HG03175 (cell line): Measurements from ENCODE around the gene CCDC40.
"Not testable (repeated sequence)": the region's sequence is repeated elsewhere in the genome, so short reads cannot be mapped to it uniquely, and the experiment has no call there.

Experiments used
- ATAC-seq: cut with Tn5 transposase; IDR thresholded peaks from one replicate; pipeline ENCODE4 v1.9.1; 2021; ENCODE audit warnings: mild to moderate bottlenecking, moderate library complexity; ENCODE audit not compliant: unreplicated experiment

Gene CCDC40

GRCh38 chr17:80043963-80044362, 7.5 kb downstream of the CCDC40 start:
- no peak for ATAC-seq

DNA sequence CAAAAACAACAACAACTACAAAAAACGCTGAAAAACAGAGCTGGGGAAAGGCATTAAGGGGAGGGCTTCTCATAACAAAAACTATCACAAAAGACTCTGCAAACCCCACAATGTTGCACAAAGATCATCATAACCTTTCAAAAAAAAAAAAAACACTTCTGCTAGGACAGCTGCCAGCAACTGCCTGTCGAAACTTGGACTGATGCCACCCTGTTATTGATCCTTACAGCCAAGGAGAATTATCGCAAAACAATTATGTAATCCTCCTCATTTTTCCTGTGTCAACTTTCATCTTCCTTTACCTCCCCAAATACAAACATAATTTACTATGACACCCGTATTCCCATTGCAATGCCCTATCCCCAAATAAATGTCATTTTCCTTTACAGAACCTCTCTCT, 9.3 kb downstream of the CCDC40 start:
- no peak for ATAC-seq

- not testable (repeated sequence) for ATAC-seq
These were observed 10.3 kb downstream of the CCDC40 start for GRCh38 chr17:80046709-80047108.

DNA sequence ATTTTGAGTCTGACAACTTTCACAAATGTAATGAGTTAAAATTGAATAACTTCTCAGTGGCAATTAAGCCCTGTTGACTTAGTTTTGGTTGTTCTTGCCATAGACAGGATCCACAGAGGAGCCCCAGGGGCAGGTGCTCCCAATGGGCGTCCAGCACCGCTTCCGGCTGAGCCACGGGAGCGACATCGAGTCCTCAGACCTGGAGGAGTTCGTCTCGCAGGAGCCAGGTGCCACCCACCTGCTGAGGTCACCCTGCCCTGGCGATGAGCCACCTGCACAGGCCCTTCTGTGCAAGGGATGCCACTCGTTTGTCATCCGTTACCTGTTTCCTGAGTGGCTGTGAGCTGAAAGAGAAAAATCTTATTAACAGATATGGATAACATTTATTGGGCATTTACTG, 10.7 kb downstream of the CCDC40 start:
- no peak for ATAC-seq

DNA sequence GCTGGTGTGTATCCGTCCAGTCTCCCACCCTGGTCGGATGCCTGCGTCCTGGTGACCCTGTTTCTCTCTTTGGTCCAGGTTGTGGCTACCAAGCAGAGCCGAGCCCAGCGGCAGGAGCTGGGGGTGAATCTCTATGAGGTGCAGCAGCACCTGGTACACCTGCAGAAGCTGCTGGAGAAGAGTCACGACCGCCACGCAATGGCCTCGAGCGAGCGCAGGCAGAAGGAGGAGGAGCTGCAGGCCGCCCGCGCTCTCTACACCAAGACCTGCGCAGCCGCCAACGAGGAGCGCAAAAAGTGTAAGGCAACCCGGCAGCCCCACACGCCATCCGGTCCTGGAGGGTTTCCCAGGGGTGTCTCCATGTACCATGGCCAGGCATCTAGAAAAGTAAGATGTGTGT, 13.5 kb downstream of the CCDC40 start:
- no peak for ATAC-seq

DNA sequence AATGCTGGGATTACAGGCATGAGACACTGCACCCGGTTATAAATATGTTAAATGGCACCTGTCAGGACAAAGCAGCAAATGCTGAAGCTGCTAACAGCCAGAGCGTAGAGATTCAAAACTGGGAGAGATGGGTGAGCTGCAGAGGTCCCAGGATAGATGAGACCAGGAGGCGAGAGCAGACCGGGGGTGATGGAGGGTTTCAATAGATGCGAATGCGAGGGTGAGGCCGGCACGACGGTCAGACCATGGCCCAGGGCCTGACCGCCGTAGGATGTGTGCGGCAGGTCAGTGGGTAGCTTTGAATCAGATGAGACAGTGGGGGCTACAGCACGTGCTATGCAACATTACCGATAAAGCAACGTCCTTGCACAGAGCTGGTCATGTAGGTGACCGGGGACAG, 14.3 kb downstream of the CCDC40 start:
- no peak for ATAC-seq

GRCh38 chr17:80051681-80052080, 15.2 kb downstream of the CCDC40 start:
- ATAC-seq = no peak

GRCh38 chr17:80053102-80053501, 16.7 kb downstream of the CCDC40 start:
- ATAC-seq = no peak

DNA sequence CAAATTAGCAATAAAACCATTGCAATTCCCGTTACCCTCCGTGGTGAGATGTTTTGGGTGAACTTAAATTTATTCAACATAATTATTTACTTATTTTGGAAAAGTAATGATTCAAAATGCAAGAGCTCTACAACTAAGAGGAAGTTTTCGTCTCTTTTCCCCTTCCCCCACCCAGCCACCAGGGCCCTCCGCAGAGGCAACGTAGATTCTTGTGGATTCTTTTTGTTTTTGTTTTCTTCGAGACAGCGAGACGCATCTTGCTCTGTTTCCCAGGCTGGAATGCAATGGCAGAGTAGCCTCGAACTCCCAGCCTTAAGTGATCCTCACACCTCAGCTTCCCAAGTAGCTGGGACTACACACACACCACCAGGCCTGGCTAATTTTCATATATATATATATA, 19.2 kb downstream of the CCDC40 start:
- ATAC-seq = no peak

DNA sequence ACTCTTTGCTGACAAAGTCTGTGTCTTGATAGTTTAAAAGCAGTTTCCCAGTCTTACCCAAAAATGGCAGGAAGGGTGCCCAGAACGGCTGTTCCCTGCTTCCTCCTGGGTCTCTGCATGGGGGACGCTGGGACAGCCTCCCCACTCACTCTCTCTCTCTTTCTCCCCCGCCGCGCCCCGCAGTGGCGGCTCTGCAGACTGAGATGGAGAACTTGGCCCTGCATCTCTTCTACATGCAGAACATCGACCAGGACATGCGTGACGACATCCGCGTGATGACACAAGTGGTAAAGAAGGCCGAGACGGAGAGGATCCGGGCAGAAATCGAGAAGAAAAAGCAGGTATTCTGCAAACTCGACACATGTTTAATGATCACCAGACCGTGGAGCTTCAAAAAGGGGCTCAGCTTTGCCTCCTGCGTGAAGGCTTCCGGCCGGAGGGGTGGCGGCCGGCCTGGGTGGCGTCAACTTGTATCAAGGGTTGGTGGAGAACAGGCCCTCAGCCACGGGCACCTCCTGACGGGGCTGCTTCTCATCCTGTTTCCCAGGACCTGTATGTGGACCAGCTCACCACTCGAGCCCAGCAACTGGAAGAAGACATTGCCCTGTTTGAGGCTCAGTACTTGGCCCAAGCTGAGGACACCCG, 22.0 kb downstream of the CCDC40 start:
- ATAC-seq = no peak

DNA sequence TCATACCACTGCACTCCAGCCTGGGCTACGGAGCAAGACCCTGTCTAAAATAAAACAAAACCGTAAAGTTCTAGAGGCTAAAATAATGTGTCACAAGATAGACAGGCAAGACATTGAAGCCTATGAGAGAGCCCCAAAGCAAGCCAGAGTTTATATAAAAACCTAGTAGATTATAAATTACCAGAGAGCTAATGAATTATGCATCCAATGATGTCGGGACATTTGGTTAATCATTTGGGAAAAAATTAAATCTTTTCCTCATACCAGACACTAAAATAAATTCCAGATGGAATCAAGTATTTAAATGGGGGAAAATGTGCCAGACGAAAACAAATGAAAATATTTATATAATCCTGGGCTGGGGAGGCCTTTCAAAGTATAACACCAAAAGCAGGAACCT, 24.2 kb downstream of the CCDC40 start:
- no peak for ATAC-seq

GRCh38 chr17:80061421-80061820, 25.0 kb downstream of the CCDC40 start:
- no peak for ATAC-seq

DNA sequence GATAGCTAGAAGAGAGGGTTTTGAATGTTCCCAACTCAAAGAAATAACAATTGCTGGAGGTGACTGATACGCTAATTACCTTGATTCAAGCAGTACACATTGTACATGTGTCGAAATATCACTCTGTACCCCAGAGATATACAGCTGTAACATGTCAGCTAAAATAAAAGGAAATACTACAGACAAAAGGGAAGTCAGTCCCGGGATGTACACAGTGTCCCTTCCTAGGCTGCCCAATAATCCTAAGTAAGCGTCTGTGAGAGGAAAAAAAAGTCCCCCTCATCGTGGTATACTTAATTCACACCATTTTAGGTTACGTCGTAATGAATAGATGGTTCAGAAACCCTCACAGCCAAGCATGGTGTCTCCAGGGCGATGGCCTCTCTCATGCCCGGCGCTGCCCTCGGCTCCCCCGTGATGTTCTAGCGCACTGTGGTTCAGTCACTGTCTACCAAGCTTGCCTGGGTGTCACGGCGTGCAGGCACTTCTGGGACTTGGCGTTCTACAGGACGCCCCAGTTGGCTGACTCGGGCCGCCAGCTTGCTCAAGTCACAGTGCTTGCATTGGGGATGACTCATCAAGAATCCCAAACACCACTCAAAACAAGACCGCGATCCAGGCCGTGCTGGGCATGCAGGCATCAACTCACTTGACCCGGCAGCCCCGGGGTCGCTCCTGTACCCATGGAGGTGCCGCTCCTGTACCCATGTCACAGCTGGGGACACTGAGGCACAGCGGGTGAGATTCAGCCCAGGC, 27.6 kb downstream of the CCDC40 start:
- no peak for ATAC-seq

DNA sequence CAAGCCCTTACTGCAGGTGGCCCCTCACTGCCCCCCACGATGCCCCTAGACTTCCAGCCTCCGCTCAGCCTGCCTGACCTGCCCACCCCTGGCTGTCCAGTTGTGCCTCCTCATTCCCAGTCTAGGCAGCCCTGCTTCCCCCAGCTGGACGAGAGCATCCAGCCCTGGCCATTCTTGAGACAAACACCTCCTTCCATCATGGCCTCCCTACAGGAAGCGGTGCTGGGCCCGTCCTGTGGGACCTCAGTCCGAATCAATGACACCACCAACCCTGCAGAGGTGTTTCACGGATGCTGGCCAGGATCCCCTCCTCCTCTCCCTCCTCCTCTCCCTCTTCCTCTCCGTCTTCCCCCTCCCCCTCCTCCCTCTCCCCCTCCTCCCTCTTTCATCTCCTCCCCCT, 28.3 kb downstream of the CCDC40 start:
- ATAC-seq = no peak

GRCh38 chr17:80065478-80066170, 29.2 kb downstream of the CCDC40 start:
- ATAC-seq = no peak

DNA sequence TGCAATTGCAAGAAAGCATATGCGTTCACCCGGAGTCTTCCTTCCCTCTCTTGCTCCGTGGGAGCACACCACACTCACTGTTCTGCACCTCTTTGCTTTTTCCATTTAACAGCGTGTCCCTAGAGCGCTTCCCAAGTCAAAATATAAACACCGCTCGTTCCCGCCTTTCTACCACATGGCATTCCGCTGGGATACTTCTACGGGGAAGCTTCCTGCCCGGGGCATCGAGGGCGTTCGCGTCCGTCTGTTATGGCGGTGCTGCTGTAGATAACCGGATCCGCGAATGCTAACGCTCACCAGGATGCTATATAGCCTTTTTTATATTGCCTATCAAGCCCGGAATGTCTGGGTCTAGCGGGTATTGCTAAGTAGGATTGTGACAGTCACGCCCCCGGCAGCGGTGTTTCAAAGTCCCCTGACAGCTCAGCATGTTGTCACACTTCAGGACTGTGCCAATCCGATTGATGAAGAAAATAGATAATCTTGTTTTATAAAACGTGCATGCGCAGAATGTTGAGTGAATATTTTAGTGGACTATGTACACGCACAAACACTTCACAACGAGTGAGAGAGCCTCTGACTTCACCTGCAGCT, 31.0 kb downstream of the CCDC40 start:
- no peak for ATAC-seq

DNA sequence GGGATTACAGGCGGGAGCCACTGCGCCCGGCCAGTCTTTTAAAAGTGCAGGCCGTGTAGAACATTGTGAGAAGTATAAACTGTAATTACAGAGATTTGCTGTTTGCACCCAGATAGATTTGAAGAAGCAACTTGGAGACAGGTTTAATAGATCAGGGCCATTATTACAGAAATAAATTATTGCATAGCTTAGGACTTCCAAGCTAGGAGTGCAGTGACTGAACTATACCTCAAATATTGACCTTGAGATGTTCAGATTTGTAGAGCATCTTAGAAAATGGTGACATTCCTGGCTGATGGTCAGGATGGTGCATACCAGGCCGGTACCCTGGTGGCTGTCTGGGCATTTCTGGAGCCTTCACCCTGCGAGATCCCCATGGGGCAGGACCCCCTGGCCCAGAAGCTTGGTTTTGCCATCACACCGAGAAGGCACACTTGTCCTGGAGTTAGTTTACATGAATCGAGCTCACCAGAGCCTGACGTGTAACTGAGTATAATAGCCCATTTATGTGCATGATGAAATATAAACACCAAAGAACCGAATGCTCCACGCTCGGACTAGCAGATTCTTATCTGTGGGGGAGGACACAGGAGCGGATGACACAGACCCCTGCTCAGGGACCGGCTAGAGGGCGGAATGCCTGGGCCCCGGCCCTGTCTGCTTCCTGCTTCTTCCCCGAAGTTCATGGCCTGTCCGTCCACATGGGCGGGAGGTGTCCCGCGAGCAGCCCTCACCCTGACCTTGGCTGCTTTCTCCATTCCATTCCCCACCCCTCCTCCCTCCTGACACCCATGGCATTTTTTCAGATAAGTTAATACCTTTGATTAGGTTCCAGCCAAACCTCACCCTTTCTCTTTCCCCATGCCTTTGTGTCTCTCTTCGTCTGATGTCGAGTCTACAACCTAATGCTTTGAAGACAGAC, 32.1 kb downstream of the CCDC40 start:
- ATAC-seq = no peak

DNA sequence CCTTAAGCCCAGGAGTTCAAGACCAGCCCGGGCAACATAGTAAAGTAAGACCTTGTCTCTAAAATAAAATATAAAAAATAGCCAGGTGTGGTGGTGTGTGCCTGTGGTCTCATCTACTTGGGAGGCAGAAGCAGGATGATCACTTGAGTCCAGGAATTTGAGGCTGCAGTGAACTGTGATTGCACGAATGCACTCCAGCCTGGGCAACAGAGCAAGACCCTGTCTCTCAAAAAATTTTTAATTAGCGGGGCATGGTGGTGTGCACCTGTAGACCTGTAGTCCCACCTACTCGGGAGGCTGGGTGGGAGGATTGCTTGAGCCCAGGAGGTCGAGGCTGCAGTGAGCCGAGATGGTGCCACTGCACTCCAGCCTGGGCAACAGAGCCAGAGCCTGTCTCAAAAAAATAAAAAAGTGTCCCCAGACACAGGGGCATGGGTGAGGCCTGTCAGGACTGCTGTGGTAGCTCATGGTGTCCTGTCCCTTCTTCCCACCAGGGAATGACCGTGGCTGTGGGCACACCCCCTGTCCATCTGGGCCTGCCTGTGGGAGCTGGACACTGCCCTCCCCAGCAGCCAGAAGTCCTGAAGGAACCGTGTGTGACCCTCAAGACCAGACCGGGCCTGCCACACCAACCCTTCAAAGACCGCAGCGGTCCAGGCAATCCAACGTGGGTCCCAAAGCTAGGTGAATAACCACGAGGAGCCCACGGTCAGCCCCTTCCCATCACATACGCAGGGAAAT, 34.1 kb downstream of the CCDC40 start:
- ATAC-seq = no peak

DNA sequence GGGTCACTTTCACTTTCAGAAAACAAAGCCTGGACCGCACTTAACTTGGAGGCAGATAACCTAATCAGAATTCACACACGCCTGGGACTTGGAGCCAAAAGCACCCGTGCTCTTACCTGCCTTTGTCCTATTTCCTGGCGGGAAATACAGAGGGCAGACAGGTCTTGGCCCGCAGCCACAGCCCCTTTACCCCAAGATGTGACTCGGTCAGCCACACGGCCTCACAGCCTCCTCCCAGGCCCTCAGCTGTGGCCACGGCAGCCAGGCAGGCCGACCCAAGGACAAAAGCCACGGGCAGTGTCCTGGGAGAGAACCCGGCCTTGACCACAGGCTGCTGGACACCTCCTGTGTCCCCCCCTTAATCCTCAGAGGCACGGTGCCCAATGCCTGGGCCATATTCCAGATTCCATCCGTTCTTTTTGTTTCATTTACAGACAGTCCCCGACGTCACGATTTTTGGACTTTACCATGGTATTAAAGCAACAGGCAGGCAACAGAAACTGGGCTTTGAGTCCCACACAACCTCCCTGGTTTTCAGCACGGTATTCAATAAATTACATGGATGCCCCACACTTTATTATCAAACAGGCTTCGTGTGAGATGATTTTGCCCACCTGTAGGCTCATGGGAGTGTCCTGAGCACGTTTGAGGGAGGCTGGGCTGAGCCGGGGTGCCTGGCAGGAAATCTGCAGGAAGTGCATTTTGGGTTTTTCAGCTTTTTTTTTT, 34.8 kb downstream of the CCDC40 start:
- ATAC-seq = no peak
